ENCODE measurements around the gene TMEM259. TPM values are rescaled to one million over a fixed set of nuclear protein-coding genes. Genes with fewer than 3 reads are reported as not detected.

Gene TMEM259
- total RNA-seq, 4 donors from 2014 or later: 47.4 to 164 (median 56.9) TPM

- Histone ChIP-seq H3K9me3 (peaks cover 0 to 29% of the 10 kb centered on the region in 2 donors), H3K27ac (no peak overlapping the region), H3K4me1 (peaks cover 0 to 11% of the 10 kb centered on the region in 2 donors), H3K27me3 (peaks cover 6 to 13% of the 10 kb centered on the region in 2 donors), H3K4me3 (no peak overlapping the region), H3K36me3 (no peaks in the 10 kb centered on the region)
- intact Hi-C loops (cut with DNase I; ENCODE audit: low total_unique reads): no loop called here
- TF ChIP-seq POLR2A (IDR thresholded peaks at IDR 0.05) (no peak), CTCF (IDR thresholded peaks at IDR 0.05) (no peak)
- no peak for DNase-seq
These were observed 41.1 kb upstream of the TMEM259 start for GRCh38 chr19:1061987-1062386.

DNA sequence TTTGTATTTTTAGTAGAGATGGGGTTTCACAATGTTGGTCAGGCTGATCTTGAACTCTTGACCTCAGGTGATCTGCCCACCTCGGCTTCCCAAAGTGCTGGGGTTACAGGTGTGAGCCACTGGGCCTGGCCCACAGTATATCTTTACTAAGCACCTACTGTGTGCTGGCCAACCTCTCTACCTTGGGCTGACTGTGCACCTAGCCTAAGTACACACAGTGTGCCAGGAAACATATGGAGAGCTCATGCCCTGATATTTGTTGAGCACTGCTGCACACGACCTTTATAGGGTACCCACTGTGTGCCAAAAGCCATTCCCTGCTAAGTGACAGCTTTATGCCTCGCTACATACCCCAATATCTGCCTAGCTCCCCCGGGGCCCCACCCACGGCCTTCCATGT is 39.8 kb upstream of the TMEM259 start:
- H3K9me3 ChIP-seq: peaks cover 0 to 33% of the 10 kb centered on the region in 2 donors
- no peak overlapping the region for H3K4me3 ChIP-seq
- no peak for TF ChIP-seq POLR2A (IDR thresholded peaks at IDR 0.05)
- TF ChIP-seq CTCF (IDR thresholded peaks at IDR 0.05): no peak
- H3K27me3 ChIP-seq: peaks cover 0 to 4% of the 10 kb centered on the region in 2 donors
- no peak for DNase-seq
- intact Hi-C loops (cut with DNase I; ENCODE audit: low total_unique reads): no loop called here
- peaks cover 0 to 6% of the 10 kb centered on the region in 2 donors for H3K4me1 ChIP-seq
- H3K27ac ChIP-seq: no peak overlapping the region
- no peaks in the 10 kb centered on the region for H3K36me3 ChIP-seq

GRCh38 chr19:1058112-1058511 is 37.2 kb upstream of the TMEM259 start:
- peaks cover 0 to 33% of the 10 kb centered on the region in 2 donors for H3K9me3 ChIP-seq
- no peaks in the 10 kb centered on the region for H3K36me3 ChIP-seq
- no peak for DNase-seq
- no peak overlapping the region for H3K4me3 ChIP-seq
- intact Hi-C loops (cut with DNase I; ENCODE audit: low total_unique reads): no loop called here
- TF ChIP-seq POLR2A (IDR thresholded peaks at IDR 0.05) (no peak), CTCF (IDR thresholded peaks at IDR 0.05) (no peak)
- no peaks in the 10 kb centered on the region for H3K27me3 ChIP-seq
- H3K27ac ChIP-seq: no peak overlapping the region
- H3K4me1 ChIP-seq: no peaks in the 10 kb centered on the region

- intact Hi-C loops (cut with DNase I; ENCODE audit: low total_unique reads): no loop called here
These were observed 36.4 kb upstream of the TMEM259 start for GRCh38 chr19:1057176-1057855.

More at GRCh38 chr19:1057176-1057855, 36.4 kb upstream of the TMEM259 start:
- no peak for TF ChIP-seq CTCF (IDR thresholded peaks at IDR 0.05)
- TF ChIP-seq POLR2A (IDR thresholded peaks at IDR 0.05): no peak
- peaks cover 0 to 33% of the 10 kb centered on the region in 2 donors for H3K9me3 ChIP-seq
- no peaks in the 10 kb centered on the region for H3K36me3 ChIP-seq
- no peak overlapping the region for H3K27ac ChIP-seq
- H3K27me3 ChIP-seq: no peaks in the 10 kb centered on the region
- no peak for DNase-seq
- no peak overlapping the region for H3K4me3 ChIP-seq
- H3K4me1 ChIP-seq: no peaks in the 10 kb centered on the region
